PC-9 (cell line): ENCODE data around the gene STX1A.

ENCODE experiments used
- CTCF ChIP-seq: fragments of 200-600 bp; sonication (generic); conservative IDR thresholded peaks from 2 replicates; pipeline ENCODE4 v1.6.1; 2017; ENCODE audit warnings: mixed run types, antibody characterized with exemption, mild to moderate bottlenecking, moderate library complexity
- EZH2 ChIP-seq: fragments of 200-600 bp; sonication (generic); IDR thresholded peaks from 2 replicates; pipeline ENCODE4 v1.8.0; 2017; ENCODE audit warnings: antibody characterized with exemption, low read depth

GRCh38 chr7:73740771-73741170, 21.3 kb upstream of the STX1A start:
- TF ChIP-seq EZH2, result no peak
- no peak for TF ChIP-seq CTCF
